ENCODE data around the gene CAMTA1. TPM values are rescaled to one million over a fixed set of nuclear protein-coding genes. Genes with fewer than 3 reads are reported as not detected.

CAMTA1 gene
- total RNA-seq, 4 donors from 2014 or later, result 86.3 to 170 (median 132) TPM

DNA sequence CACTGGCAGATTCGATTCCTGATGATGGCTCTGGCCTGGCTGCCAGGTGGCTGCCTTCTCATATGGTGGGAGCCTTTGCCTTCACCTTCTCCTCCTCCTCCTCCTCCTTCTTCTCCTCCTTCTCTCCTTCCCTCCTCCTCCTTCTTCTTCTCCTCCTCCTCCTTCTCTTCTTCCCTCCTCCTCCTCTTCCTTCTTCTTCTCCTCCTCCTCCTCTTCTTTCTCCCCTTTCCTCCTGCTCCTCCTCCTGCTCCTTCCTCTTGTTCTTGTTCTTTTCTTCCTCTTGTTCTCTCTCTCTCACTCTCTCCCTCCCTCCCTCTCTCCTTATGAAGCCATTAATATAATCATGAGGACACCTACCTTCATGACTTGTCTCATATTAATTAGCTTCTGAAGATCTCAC is 278.7 kb downstream of the CAMTA1 start:
- 80 to 83% methylated on average over 1 of the region's 1 CpG for WGBS, 2 donors (ENCODE audit: low coverage in 1 of 2)
- TF ChIP-seq POLR2A (IDR thresholded peaks at IDR 0.05) (no peak), EP300 (IDR thresholded peaks at IDR 0.05) (no peak), POLR2AphosphoS5 (IDR thresholded peaks at IDR 0.05) (no peak)
- TF ChIP-seq, protein P1, sequence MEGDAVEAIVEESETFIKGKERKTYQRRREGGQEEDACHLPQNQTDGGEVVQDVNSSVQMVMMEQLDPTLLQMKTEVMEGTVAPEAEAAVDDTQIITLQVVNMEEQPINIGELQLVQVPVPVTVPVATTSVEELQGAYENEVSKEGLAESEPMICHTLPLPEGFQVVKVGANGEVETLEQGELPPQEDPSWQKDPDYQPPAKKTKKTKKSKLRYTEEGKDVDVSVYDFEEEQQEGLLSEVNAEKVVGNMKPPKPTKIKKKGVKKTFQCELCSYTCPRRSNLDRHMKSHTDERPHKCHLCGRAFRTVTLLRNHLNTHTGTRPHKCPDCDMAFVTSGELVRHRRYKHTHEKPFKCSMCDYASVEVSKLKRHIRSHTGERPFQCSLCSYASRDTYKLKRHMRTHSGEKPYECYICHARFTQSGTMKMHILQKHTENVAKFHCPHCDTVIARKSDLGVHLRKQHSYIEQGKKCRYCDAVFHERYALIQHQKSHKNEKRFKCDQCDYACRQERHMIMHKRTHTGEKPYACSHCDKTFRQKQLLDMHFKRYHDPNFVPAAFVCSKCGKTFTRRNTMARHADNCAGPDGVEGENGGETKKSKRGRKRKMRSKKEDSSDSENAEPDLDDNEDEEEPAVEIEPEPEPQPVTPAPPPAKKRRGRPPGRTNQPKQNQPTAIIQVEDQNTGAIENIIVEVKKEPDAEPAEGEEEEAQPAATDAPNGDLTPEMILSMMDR (IDR thresholded peaks at IDR 0.05), result no peak
- Histone ChIP-seq H3K27ac (no peak overlapping the region), H3K4me1 (no peaks in the 10 kb centered on the region), H3K27me3 (peaks cover 13% of the 10 kb centered on the region), H3K36me3 (no peaks in the 10 kb centered on the region), H3K4me3 (no peak overlapping the region), H3K9me3 (no peaks in the 10 kb centered on the region)
- ATAC-seq, result no peak

DNA sequence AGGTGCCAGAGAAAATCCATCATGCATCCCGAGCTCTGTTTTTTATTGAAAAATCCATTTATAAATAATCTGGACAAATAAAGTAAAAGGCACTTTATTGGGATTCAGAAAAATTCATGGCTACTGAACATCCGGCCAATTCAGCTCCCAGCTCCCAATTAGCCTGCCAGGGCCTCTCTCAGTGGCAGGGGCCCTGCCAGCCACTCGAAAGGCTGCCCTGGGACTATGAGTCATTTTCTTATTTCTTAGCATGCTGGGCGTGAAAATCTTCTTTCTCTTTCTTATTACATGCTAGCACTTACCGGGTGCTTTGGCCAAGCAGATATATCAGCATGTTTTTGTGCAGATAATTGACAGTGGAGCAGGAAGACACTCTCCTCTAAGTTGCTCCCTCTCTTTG is 283.3 kb downstream of the CAMTA1 start:
- no peak overlapping the region for H3K4me3 ChIP-seq
- ATAC-seq, result no peak
- H3K27ac ChIP-seq, result no peak overlapping the region
- H3K36me3 ChIP-seq, result no peaks in the 10 kb centered on the region
- 71 to 89% methylated on average over 1 to 5 of the region's 5 CpGs for WGBS, 2 donors (ENCODE audit: low coverage in 1 of 2)
- peaks cover 7% of the 10 kb centered on the region for H3K27me3 ChIP-seq
- no peaks in the 10 kb centered on the region for H3K9me3 ChIP-seq
- TF ChIP-seq POLR2A (IDR thresholded peaks at IDR 0.05), result no peak
- TF ChIP-seq, protein P1 (IDR thresholded peaks at IDR 0.05), result no peak
- no peak for TF ChIP-seq POLR2AphosphoS5 (IDR thresholded peaks at IDR 0.05)
- no peak for TF ChIP-seq EP300 (IDR thresholded peaks at IDR 0.05)
- H3K4me1 ChIP-seq, result peaks cover 0 to 12% (median 5%) of the 10 kb centered on the region in 3 donors

DNA sequence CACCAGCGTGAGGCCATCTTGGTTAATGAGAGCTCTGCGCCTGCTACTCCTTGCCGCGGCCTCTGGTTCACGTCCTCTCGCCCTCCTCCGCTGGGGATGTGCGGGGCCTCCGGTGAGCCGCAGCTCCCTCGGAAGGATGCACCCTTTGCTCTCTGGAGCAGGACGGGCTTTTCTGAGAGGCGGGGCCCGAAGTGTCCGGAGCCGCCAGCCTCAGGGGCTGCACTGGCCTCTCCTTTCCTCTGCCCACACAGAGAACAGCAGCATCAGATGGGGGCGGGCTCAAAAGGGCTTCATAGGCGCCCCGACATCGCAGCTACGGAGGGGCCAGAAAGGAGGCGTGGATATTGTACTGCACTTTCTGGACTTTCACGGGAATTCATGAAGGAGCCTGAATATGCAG is 284.7 kb downstream of the CAMTA1 start:
- 0 to 20% methylated on average over 1 to 4 of the region's 23 CpGs for WGBS, 2 donors (ENCODE audit: low coverage in 1 of 2)
- peak; percentile 22 for ATAC-seq
- Histone ChIP-seq H3K27ac (no peak overlapping the region), H3K4me3 (peak overlapping the region; percentile 10 to 43), H3K36me3 (no peaks in the 10 kb centered on the region), H3K27me3 (peaks cover 7% of the 10 kb centered on the region), H3K9me3 (no peaks in the 10 kb centered on the region), H3K4me1 (peaks cover 0 to 12% (median 5%) of the 10 kb centered on the region in 3 donors)
- no peak for TF ChIP-seq EP300 (IDR thresholded peaks at IDR 0.05)
- TF ChIP-seq, protein P1 (IDR thresholded peaks at IDR 0.05), result no peak
- no peak for TF ChIP-seq POLR2A (IDR thresholded peaks at IDR 0.05)
- TF ChIP-seq POLR2AphosphoS5 (IDR thresholded peaks at IDR 0.05), result no peak

DNA sequence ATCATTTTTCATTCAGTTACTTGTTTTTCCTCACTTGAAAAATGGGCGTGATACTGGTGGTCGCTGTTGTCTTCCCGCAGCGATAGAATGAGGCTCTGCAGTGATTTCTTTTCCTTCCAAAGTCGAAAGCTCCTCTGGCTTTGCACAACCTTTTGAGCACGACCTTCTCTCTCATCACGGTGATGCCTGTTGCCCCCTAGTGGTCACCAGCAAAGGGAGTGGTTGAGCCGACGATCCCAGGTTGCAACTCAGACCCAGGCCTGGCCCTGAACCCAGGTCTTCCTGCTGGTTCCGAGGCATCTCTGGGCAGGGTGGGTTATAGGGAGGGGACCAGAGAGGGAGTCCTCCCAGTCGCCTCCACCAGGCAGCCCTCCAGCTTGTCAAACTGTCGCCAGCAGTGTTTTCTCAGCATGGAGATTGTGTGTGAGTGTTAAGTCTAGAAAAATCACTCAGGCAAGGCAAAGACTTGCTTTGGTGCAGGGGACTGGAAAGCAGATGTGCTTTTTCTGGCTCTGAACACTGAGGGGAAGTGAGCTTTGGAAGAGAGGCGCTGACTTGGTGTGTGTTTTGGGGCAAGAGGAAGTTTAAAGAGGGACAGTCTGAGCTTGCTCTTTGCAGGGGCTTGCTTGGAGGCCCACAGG is 285.3 kb downstream of the CAMTA1 start:
- Histone ChIP-seq H3K9me3 (no peaks in the 10 kb centered on the region), H3K27me3 (peaks cover 7% of the 10 kb centered on the region), H3K27ac (no peak overlapping the region), H3K36me3 (no peaks in the 10 kb centered on the region), H3K4me3 (peak overlapping the region; percentile 10 to 43), H3K4me1 (peaks cover 0 to 12% (median 5%) of the 10 kb centered on the region in 3 donors)
- ATAC-seq, result peak; percentile 63
- WGBS, 2 donors (ENCODE audit: low coverage in 1 of 2), result 0 to 7% methylated on average over 4 to 11 of the region's 13 CpGs
- no peak for TF ChIP-seq POLR2AphosphoS5 (IDR thresholded peaks at IDR 0.05)
- TF ChIP-seq, protein P1 (IDR thresholded peaks at IDR 0.05), result peak in 3 of 4 experiments; percentile 66 to 82 (median 70)
- no peak for TF ChIP-seq POLR2A (IDR thresholded peaks at IDR 0.05)
- TF ChIP-seq EP300 (IDR thresholded peaks at IDR 0.05), result no peak

DNA sequence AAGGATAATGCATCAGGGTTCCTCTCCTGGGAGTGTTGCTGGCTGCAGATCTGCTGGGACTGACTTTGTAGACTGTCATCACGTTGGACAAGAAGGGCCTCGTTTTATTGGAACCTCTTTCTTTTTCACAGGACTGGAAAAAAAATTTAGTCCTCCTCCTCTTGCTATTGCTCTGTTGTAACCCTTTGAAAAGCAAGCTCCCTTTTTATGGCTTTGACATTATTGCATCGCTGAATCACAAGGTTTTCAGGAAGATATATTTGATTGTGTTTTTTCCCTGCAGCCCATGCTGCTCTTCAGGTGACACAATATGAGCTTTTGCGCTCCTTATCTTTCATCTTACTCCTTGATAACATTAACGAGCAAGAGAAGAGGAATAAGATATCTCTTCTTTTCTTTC is 290.9 kb downstream of the CAMTA1 start:
- Histone ChIP-seq H3K27ac (no peak overlapping the region), H3K36me3 (no peaks in the 10 kb centered on the region), H3K4me3 (no peak overlapping the region), H3K27me3 (peaks cover 18% of the 10 kb centered on the region), H3K4me1 (no peaks in the 10 kb centered on the region), H3K9me3 (peaks cover 0 to 25% (median 0%) of the 10 kb centered on the region in 3 donors)
- ATAC-seq, result no peak
- 50 to 61% methylated on average over 4 to 5 of the region's 5 CpGs for WGBS, 2 donors (ENCODE audit: low coverage in 1 of 2)
- TF ChIP-seq POLR2A (IDR thresholded peaks at IDR 0.05) (no peak), EP300 (IDR thresholded peaks at IDR 0.05) (no peak), POLR2AphosphoS5 (IDR thresholded peaks at IDR 0.05) (no peak)
- TF ChIP-seq, protein P1 (IDR thresholded peaks at IDR 0.05), result no peak
